Mucosa of stomach (tissue), 1 donor: ENCODE data around the gene PLEKHG7.
"Not testable (repeated sequence)": the region's sequence is repeated elsewhere in the genome, so short reads cannot be mapped to it uniquely, and the experiment has no call there.

Experiments used
- H3K27me3 ChIP-seq: one replicate; pipeline ENCODE4 v1.7.0; 2013; ENCODE audit warnings: mild to moderate bottlenecking, low read length; ENCODE audit not compliant: control insufficient read depth, insufficient read depth
- H3K36me3 ChIP-seq: one replicate; pipeline ENCODE4 v1.7.0; 2013; ENCODE audit warnings: low read length; ENCODE audit not compliant: control insufficient read depth, insufficient read depth
- H3K4me1 ChIP-seq: one replicate; pipeline ENCODE4 v1.7.0; 2013; ENCODE audit warnings: mild to moderate bottlenecking, low read length; ENCODE audit not compliant: control insufficient read depth, insufficient read depth
- H3K4me3 ChIP-seq: one replicate; pipeline ENCODE4 v1.7.0; 2013; ENCODE audit warnings: low read length
- H3K9ac ChIP-seq: one replicate; pipeline ENCODE4 v1.7.0; 2013; ENCODE audit warnings: mild to moderate bottlenecking, low read length, moderate library complexity
- H3K9me3 ChIP-seq: one replicate; pipeline ENCODE4 v1.7.0; 2013; ENCODE audit warnings: mild to moderate bottlenecking, low read length, moderate library complexity; ENCODE audit not compliant: control insufficient read depth
- donor health status: Pancreatic carcinoma.

PLEKHG7 gene, protein sequence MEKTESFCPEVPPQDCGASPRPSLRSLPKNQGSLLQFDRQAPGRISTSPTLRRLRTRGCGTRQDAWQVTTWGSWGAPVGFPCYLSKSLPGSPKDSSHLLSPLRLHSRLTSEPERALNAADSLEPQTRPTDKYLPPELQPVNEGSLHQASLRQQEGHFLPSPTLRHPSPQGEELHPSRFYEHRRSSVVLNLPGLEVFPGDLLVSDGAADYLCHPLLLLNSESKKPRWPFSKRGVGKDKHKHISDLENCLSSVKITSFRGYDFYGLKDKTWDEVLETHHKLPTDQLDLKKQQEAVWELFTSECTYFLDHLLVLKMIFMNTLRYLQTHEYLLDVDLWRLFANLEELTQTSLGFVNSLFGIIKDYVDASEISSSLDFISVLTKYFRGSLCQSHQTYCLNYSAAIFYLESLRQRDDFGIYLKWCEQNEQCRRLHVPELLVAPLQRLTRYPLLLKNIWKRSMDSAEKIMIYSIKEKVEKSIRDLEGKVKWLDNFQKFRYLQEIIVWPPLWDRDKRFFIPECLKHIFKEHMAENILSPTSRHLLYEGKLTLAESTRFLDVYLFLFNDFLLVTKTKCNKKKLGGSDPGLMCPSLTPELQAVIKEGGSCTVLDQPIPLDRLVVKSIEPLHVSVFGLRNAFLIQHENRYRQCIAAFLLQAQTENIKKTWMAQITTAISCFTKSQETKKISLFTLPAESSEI

DNA sequence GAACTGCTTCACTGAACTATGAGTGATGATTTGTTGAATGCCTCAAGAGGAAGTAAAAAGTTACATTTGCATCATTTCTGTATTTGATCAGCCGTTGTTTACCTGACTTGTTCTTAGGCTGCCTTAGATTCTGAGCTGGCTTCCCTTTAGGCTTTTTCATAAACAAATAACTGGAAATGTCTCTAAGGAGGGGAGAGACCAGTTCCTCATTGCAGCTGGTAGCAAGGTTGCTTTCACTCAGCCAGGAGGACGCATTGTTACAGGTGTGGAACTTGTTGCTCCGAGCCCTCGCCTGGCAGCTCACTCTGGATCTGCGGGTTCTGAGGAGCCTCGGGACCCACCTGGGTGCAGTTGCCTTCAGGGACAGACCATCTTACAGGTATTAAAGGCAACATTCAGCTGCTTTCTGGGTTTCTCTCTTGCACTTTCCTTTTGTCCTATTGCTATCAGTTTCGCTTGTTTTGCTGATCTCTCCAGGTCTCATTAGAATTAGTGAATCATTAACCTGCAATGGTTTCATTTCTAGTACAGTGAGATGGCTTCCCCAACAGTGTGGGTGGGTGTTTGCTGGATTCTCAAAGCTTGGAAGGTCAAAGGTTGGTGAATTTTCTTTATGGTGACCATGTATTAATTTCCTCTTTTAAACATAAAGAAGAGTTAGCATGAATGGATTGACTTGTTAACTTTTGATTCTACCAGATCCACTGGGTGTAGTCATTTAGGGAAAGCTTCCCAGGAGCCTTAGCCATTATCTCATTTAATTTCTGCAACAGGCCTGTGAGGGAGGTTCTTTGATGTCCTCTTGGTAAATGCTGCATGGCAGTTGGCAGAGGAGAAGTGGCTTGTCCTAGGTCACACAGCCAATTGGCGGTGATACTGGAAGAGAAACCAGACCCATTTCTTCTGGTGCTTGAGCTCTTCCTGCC is at the start of gene PLEKHG7:
Gene PLEKHG7 (plus strand): TSS at position 236 of the 926 bp plus-strand sequence. CDS start 3,643 bp downstream, outside the sequence.
- Histone ChIP-seq H3K27me3 (no peaks in the 10 kb centered on the region), H3K9me3 (no peaks in the 10 kb centered on the region), H3K9ac (peak within 1 kb of the TSS; percentile 62), H3K4me1 (peaks cover 14% of the 10 kb centered on the region), H3K4me3 (peak within 1 kb of the TSS; percentile 46), H3K36me3 (no peaks in the 10 kb centered on the region)

DNA sequence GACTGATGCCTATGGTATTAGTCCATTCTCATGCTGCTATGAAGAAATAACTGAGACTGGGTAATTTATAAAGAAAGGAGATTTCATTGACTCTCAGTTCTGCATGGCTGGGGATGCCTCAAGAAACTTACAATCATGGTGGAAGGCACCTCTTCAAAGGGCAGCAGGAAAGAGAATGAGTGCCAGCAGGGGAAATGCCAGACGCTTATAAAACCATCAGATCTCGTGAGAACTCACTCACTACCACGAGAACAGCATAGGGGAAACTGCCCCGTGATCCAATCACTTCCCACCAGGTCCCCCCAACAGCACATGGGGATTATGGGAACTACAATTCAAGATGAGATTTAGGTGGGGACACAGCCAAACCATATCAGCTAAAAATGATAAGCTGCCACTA is 48.5 kb upstream of the PLEKHG7 start:
- not testable (repeated sequence) for H3K9me3 ChIP-seq, H3K36me3 ChIP-seq, H3K4me3 ChIP-seq, H3K9ac ChIP-seq, H3K27me3 ChIP-seq, H3K4me1 ChIP-seq

DNA sequence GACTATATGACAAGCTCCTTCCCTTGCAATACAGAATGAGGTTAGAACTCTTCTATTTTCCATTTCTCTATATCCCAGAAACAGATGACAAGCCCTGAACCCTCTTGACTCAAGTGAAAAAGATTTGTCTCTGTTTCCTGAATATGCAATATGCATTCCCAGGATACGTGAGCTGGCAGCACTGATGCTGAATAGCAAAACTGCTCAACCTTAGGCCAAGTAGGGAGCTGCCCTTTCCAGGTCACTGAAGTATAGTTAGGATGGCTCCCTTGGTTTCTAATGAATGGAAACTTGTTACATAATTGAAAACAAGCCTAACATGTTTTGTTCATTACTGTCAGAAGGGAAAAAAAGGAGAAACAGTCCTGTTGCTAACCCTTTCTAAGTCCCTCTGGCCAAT is 47.9 kb upstream of the PLEKHG7 start:
- no peaks in the 10 kb centered on the region for H3K36me3 ChIP-seq
- H3K27me3 ChIP-seq: no peaks in the 10 kb centered on the region
- no peaks in the 10 kb centered on the region for H3K9me3 ChIP-seq
- H3K4me3 ChIP-seq: no peak overlapping the region
- no peak overlapping the region for H3K9ac ChIP-seq
- no peaks in the 10 kb centered on the region for H3K4me1 ChIP-seq

DNA sequence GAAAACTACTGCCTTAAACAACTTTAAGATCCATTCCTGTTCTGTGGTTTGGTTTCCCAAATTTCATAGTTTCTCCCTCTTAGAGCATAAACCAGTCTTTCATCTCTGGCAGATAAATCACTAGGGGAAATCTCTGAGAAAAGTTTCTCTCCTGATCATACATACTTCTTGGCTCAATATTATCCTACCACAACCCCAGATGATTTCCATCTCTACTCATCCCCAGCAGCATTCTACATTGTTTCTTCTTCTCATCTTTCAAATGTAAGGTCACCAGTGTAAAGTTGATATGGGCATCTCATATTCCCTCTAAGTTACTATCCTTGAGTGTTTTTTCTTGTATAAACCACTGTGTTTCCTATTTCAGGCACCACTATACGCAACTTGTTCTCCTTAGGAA is 45.9 kb upstream of the PLEKHG7 start:
- H3K9ac ChIP-seq: no peak overlapping the region
- no peaks in the 10 kb centered on the region for H3K9me3 ChIP-seq
- no peaks in the 10 kb centered on the region for H3K27me3 ChIP-seq
- no peaks in the 10 kb centered on the region for H3K4me1 ChIP-seq
- H3K4me3 ChIP-seq: no peak overlapping the region
- no peaks in the 10 kb centered on the region for H3K36me3 ChIP-seq

DNA sequence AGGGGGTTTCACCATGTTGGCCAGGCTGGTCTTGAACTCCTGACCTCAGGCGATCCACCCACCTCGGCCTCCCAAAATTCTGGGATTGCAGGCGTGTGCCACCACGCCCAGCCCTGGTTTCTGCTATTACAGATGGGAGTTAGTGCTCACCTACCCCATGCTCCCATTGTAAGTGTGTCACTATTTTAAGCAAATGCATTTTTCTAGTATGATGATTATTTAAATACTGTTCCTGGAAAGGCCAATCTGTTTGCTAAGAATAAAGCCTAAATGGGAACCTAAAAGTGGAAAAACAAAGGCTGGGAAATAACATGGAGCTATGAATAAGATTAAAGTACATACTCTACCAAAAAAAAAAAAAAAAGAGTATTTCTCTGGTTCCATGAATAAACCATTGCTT is 45.0 kb upstream of the PLEKHG7 start:
- Histone ChIP-seq H3K4me1 (no peaks in the 10 kb centered on the region), H3K27me3 (no peaks in the 10 kb centered on the region), H3K9me3 (no peaks in the 10 kb centered on the region)

DNA sequence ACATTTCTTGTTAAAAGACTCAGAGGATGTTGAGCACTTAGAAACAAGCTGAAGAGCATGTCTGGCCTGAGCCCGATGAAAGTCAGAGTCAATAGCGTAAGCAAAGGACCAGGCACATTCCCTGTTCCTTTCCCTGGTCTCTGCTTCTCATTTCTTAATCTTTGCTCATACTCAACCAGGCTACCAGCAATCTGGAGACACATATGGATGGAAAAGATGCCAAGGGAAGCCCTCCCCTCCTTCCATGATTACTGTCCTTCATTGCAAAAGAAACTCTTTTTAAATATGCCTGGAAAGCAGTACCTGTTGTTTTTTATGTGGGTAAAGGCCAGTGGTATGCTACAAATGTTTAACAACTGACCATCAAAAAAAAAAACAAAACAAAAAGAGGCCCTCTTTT is 44.2 kb upstream of the PLEKHG7 start:
- Histone ChIP-seq H3K27me3 (no peaks in the 10 kb centered on the region), H3K9me3 (no peaks in the 10 kb centered on the region), H3K36me3 (no peaks in the 10 kb centered on the region), H3K9ac (no peak overlapping the region), H3K4me1 (no peaks in the 10 kb centered on the region), H3K4me3 (no peak overlapping the region)

More for the DNA sequence above, 45.0 kb upstream of the PLEKHG7 start:
- no peaks in the 10 kb centered on the region for H3K36me3 ChIP-seq
- no peak overlapping the region for H3K4me3 ChIP-seq
- no peak overlapping the region for H3K9ac ChIP-seq

DNA sequence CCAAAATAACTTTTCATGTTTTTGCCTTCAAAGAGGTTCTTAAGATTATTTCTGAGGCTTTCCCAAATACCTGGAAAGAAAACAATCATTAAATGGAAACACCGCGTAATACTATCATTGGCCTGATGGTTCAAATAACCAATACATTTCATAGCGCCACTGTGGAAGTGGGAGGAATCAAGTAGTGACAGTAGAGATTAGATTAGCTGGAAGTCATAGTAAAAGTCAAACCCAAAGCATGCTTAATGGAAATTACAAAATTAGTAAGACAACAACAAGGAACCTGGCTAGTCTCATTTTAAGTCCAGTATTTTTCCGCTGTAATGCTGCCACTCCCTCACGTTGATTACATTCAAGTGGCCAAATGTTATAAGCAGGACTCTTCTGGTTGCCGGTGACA is 41.5 kb upstream of the PLEKHG7 start:
- H3K9ac ChIP-seq: no peak overlapping the region
- no peaks in the 10 kb centered on the region for H3K9me3 ChIP-seq
- H3K4me3 ChIP-seq: no peak overlapping the region
- no peaks in the 10 kb centered on the region for H3K36me3 ChIP-seq
- H3K27me3 ChIP-seq: no peaks in the 10 kb centered on the region
- no peaks in the 10 kb centered on the region for H3K4me1 ChIP-seq

DNA sequence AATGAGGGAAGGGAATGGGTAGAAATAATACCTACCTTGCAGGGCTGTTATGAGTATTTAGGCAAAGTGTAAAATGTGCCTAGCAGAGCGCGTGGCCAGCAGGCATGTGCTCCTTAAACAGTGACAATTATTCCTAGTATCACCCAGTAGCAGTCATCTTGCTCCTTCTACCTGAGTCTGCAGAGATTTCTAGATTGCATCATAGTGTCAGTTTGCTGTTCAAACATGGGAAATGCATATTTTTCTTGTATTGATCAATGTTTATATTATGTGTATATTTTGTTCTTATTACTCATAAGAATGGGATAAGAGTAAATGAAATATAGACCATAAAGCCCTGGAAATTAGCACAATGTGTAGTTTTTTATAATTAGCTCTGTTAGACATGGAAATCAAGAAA is 37.3 kb upstream of the PLEKHG7 start:
- no peaks in the 10 kb centered on the region for H3K27me3 ChIP-seq
- H3K4me3 ChIP-seq: no peak overlapping the region
- H3K4me1 ChIP-seq: no peaks in the 10 kb centered on the region
- H3K9ac ChIP-seq: no peak overlapping the region
- H3K9me3 ChIP-seq: no peaks in the 10 kb centered on the region
- no peaks in the 10 kb centered on the region for H3K36me3 ChIP-seq

DNA sequence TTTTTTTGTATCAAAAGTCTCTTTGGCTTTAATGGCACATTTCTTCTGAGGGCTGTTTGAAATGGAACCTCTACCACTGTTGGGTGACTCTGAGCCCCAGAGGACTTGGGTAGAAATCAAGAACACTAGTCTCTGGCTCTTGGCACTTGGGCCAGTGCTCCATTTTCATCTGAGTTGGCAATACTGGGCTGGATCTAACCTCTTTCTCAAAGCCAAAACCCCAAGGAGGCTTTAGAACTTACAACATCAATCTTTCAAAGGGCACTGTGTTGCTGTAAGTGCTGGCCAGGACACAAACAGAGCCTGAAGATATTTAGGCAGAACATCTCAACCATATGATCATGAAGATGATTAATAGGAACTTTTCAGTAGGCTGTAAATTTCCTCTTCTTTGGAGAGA is 34.0 kb upstream of the PLEKHG7 start:
- no peaks in the 10 kb centered on the region for H3K4me1 ChIP-seq
- no peak overlapping the region for H3K4me3 ChIP-seq
- no peak overlapping the region for H3K9ac ChIP-seq
- H3K36me3 ChIP-seq: no peaks in the 10 kb centered on the region
- H3K27me3 ChIP-seq: peaks cover under 1% of the 10 kb centered on the region
- no peaks in the 10 kb centered on the region for H3K9me3 ChIP-seq

DNA sequence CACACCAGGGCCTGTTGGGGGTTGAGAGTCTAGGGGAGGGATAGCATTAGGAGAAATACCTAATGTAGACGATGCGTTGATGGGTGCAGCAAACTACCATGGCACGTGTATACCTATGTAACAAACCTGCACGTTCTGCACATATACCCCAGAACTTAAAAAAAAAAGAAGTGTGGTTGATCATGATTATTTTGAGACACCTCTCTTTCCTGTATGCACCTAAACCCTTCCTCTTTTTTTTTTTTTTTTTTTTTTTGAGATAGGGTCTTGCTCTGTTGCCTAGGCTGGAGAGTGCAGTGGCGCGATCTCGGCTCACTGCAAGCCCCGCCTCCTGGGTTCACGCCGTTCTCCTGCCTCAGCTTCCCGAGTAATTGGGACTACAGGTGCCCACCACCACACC is 31.3 kb upstream of the PLEKHG7 start:
- H3K27me3 ChIP-seq, H3K9me3 ChIP-seq, H3K9ac ChIP-seq, H3K4me3 ChIP-seq, H3K4me1 ChIP-seq, H3K36me3 ChIP-seq: not testable (repeated sequence)

DNA sequence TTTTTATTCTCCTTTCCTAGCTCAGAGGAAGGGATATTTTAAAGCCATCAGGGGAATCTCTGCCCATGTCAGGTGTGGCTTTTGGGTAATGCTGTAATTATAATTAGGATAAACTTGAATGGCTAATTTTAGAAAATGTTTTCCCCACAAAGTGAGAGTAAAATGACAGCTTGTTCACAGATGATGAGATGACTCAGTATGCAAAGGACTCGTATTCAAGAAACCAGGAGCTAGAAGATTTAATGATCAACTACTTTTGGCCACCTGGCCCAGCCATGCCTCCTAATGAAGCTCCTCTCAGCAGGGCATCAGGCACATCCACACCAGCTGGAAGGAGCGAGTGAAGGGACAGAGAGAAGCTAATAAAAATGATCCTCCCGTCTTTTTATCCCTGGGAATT is 29.0 kb upstream of the PLEKHG7 start:
- Histone ChIP-seq H3K27me3 (peaks cover 7% of the 10 kb centered on the region), H3K36me3 (no peaks in the 10 kb centered on the region), H3K9ac (no peak overlapping the region), H3K9me3 (no peaks in the 10 kb centered on the region), H3K4me3 (no peak overlapping the region), H3K4me1 (peaks cover 10% of the 10 kb centered on the region)

DNA sequence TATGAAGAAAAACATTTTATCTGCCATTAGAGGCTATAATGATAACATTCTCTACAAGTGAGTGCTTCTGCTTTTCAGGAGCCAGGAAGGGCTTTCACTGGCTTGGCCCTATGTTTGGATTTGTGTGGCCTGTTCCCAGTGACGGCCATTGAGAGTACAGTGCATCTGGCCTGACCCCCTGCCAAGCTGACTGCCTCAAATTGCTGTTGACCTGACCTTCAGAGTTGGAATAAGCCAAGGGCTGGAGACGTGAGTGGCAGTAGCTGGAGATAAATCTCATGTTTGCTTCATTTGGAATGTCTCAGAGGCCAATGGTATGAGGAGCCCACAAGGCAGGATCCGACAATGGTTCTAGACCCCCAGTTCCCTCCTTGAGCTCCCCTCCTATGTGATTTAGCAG is 28.3 kb upstream of the PLEKHG7 start:
- Histone ChIP-seq H3K4me1 (peaks cover 10% of the 10 kb centered on the region), H3K27me3 (peaks cover 7% of the 10 kb centered on the region), H3K9ac (no peak overlapping the region), H3K4me3 (no peak overlapping the region), H3K9me3 (no peaks in the 10 kb centered on the region), H3K36me3 (no peaks in the 10 kb centered on the region)
